OCI-LY7 (cell line): ENCODE results near the gene TRPV6. TPM values are rescaled to one million over a fixed set of nuclear protein-coding genes. Genes with fewer than 3 reads are reported as not detected.

Source experiments
- BruUV-seq: library from RNA; stranded (reverse); fragments of 400-500 nt; replicated peaks from 2 replicates; lab custom pipeline; 2021; lab: Mats Ljungman, UMichigan
- CTCF ChIA-PET: fragments of 300-600 bp; sonication (Branson Sonifier 250); formaldehyde crosslinking; loops from one replicate; lab custom pipeline; 2022; ENCODE audit warnings: antibody characterized with exemption; ENCODE audit not compliant: unreplicated experiment; lab: Charles Lee
- POLR2A ChIA-PET: fragments of 300-600 bp; sonication (Branson Sonifier 250); formaldehyde crosslinking; loops from one replicate; lab custom pipeline; 2022; ENCODE audit warnings: antibody characterized with exemption; lab: Charles Lee
- DNase-seq: peaks from one replicate; pipeline ENCODE4 v3.0.0-alpha.2; 2015; ENCODE audit warnings: low spot score
- H2AFZ ChIP-seq: fragments of 200-600 bp; sonication (generic), shearing (Covaris generic); 2 replicates; pipeline ENCODE4 v1.6.1; 2014; ENCODE audit warnings: mild to moderate bottlenecking, antibody characterized with exemption, low read length, moderate library complexity
- H3K27ac ChIP-seq: fragments of 200-600 bp; sonication (generic); 2 replicates; pipeline ENCODE4 v1.5.1; 2014; ENCODE audit warnings: mixed run types, low read depth, mild to moderate bottlenecking, moderate library complexity, low read length, inconsistent platforms; ENCODE audit not compliant: poor library complexity, severe bottlenecking
- H3K36me3 ChIP-seq: fragments of 200-600 bp; sonication (generic); 2 replicates; pipeline ENCODE4 v1.6.1; 2014; ENCODE audit warnings: mild to moderate bottlenecking, antibody characterized with exemption, low read length, moderate library complexity, mixed read lengths; ENCODE audit not compliant: insufficient read depth
- H3K4me1 ChIP-seq: fragments of 200-600 bp; sonication (generic); 2 replicates; pipeline ENCODE4 v1.5.1; 2014; ENCODE audit warnings: mild to moderate bottlenecking, low read length; ENCODE audit not compliant: insufficient read depth, poor library complexity, severe bottlenecking
- H3K4me2 ChIP-seq: fragments of 200-600 bp; sonication (generic); 2 replicates; pipeline ENCODE4 v1.6.1; 2014; ENCODE audit warnings: mild to moderate bottlenecking, low read length
- H3K4me3 ChIP-seq: fragments of 200-600 bp; sonication (generic); 2 replicates; pipeline ENCODE4 v1.5.1; 2014; ENCODE audit warnings: mild to moderate bottlenecking, low read depth, low read length; ENCODE audit not compliant: poor library complexity, severe bottlenecking
- H3K79me2 ChIP-seq: fragments of 200-600 bp; sonication (generic); 2 replicates; pipeline ENCODE4 v1.6.1; 2016; ENCODE audit warnings: low read depth, mild to moderate bottlenecking, low read length, moderate library complexity, mixed read lengths; ENCODE audit not compliant: insufficient read depth
- H3K9me2 ChIP-seq: fragments of 200-600 bp; sonication (generic); 2 replicates; pipeline ENCODE4 v1.6.1; 2016; ENCODE audit warnings: mild to moderate bottlenecking, low read length, mixed read lengths; ENCODE audit not compliant: insufficient read depth
- H3K9me3 ChIP-seq: fragments of 200-600 bp; sonication (generic); 2 replicates; pipeline ENCODE4 v1.6.1; 2014; ENCODE audit warnings: mild to moderate bottlenecking, mixed run types, low read length, mixed read lengths
- H4K20me1 ChIP-seq: fragments of 200-600 bp; sonication (generic); 2 replicates; pipeline ENCODE4 v1.6.1; 2014; ENCODE audit warnings: mild to moderate bottlenecking, antibody characterized with exemption, low read length, moderate library complexity, mixed read lengths; ENCODE audit not compliant: insufficient read depth
- EZH2phosphoT487 ChIP-seq: fragments of 200-600 bp; sonication (generic); IDR thresholded peaks from 2 replicates; pipeline ENCODE4 v1.6.1; 2018; ENCODE audit warnings: low read depth, borderline replicate concordance, mild to moderate bottlenecking, mixed run types, antibody characterized with exemption, low read length, moderate library complexity, mixed read lengths
- intact Hi-C: fragments of 100-400 bp; cut with micrococcal nuclease; formaldehyde crosslinking; loops from one replicate; pipeline ENCODE4 v1.10.0; 2022; ENCODE audit not compliant: unreplicated experiment
- total RNA-seq, 2 experiments: library from RNA; depleted of rRNA in 1 of 2; stranded (reverse); fragments of >200 nt in 1 of 2; shearing (Covaris generic) in 1 of 2; gene quantifications; 2 replicates each; pipeline ENCODE4 v1.2.3, GENCODE V29; 2014 to 2022
- TF ChIP-seq, protein P1 (sequence below): fragments of 200-600 bp; sonication (generic); conservative IDR thresholded peaks from 2 replicates; pipeline ENCODE4 v1.5.1; 2014; ENCODE audit warnings: mild to moderate bottlenecking, antibody characterized with exemption, low read length, moderate library complexity, mixed read lengths

Gene TRPV6
- total RNA-seq, 2 experiments from 2014 or later: not detected

DNA sequence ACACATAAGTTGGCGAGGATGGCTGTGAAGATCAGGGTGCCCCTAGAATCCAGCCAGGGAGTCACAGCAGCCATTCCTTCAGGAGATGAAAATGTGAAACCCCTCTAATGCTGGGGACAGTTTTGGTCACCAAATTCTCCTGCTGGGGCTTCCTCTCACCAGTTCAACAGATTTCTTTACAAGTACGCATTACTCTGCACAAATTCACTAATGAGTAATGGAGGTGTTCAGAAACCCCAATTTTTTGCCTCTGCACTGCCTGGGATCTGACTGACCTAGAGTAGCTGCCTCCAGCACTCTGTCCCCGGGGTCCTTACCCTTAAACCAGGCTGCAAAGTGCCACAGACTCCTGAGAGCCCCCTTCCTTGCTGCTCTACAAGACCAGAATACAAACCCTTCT lies 31.9 kb upstream of the TRPV6 start:
- DNase-seq: no peak
- Histone ChIP-seq H2AFZ (no peak overlapping the region), H4K20me1 (no peaks in the 10 kb centered on the region), H3K4me2 (no peak overlapping the region), H3K79me2 (no peaks in the 10 kb centered on the region), H3K4me1 (no peaks in the 10 kb centered on the region), H3K9me2 (no peaks in the 10 kb centered on the region), H3K9me3 (no peaks in the 10 kb centered on the region), H3K4me3 (no peak overlapping the region), H3K27ac (no peak overlapping the region), H3K36me3 (no peaks in the 10 kb centered on the region)
- intact Hi-C loops: no loop called here
- CTCF ChIA-PET: no interaction called here
- no TSS peak for BruUV-seq
- TF ChIP-seq EZH2phosphoT487: no peak
- TF ChIP-seq, protein P1, sequence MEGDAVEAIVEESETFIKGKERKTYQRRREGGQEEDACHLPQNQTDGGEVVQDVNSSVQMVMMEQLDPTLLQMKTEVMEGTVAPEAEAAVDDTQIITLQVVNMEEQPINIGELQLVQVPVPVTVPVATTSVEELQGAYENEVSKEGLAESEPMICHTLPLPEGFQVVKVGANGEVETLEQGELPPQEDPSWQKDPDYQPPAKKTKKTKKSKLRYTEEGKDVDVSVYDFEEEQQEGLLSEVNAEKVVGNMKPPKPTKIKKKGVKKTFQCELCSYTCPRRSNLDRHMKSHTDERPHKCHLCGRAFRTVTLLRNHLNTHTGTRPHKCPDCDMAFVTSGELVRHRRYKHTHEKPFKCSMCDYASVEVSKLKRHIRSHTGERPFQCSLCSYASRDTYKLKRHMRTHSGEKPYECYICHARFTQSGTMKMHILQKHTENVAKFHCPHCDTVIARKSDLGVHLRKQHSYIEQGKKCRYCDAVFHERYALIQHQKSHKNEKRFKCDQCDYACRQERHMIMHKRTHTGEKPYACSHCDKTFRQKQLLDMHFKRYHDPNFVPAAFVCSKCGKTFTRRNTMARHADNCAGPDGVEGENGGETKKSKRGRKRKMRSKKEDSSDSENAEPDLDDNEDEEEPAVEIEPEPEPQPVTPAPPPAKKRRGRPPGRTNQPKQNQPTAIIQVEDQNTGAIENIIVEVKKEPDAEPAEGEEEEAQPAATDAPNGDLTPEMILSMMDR: no peak
- POLR2A ChIA-PET: no interaction called here

DNA sequence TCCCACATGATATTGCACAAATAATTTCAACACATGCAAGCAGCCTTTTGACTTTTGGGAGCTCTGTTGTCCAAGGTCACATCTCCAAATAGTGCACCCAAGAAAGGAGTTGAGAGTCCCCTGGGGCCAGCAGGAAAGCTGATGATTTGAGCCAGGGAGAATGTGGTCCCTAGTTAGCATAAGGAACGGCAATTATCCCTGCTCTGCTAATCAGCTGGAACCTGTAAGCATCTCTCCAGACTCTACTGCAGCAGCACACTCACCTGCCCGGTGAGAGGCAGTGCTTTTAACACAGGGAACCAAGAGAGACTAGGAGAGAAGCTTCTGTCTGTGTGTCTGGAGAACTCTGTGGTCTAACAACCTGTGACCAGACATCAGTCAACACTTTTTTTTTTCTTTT lies 31.0 kb upstream of the TRPV6 start:
- no peak for DNase-seq
- no TSS peak for BruUV-seq
- CTCF ChIA-PET: no interaction called here
- H3K4me3 ChIP-seq: no peak overlapping the region
- H3K9me3 ChIP-seq: no peaks in the 10 kb centered on the region
- no peaks in the 10 kb centered on the region for H3K79me2 ChIP-seq
- no peaks in the 10 kb centered on the region for H3K4me1 ChIP-seq
- H3K27ac ChIP-seq: no peak overlapping the region
- intact Hi-C loops: no loop called here
- H3K4me2 ChIP-seq: no peak overlapping the region
- POLR2A ChIA-PET: interaction anchor here (0.6 to 1.5 kb wide), 2 partner anchors 11 to 1817 kb away, joined by 4 to 6 read pairs; no protein-coding TSS in a partner anchor
- no peaks in the 10 kb centered on the region for H3K36me3 ChIP-seq
- H4K20me1 ChIP-seq: no peaks in the 10 kb centered on the region
- no peak overlapping the region for H2AFZ ChIP-seq
- H3K9me2 ChIP-seq: no peaks in the 10 kb centered on the region
- TF ChIP-seq EZH2phosphoT487: no peak
- TF ChIP-seq, protein P1: no peak

DNA sequence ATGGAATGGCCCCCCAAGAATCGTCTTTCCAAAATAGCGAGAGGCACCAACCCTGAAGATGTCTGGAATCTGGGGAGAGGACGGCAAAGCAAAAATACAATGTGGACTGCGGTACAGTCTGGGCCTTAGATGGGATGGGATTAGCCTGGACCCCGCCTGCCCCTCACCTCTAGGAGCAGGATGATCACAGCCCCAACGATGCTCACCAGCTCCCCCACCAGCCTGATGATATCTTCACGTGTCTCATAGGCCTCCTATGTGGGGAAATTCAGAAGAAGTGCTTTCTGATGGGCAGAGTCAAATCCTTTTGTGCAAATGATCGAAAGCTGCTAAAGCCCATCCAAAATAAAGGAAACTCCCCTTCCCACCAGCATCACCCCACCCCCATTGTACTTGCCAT lies 29.8 kb upstream of the TRPV6 start:
- Histone ChIP-seq H3K4me1 (no peaks in the 10 kb centered on the region), H3K9me2 (no peaks in the 10 kb centered on the region), H3K36me3 (no peaks in the 10 kb centered on the region), H3K4me2 (no peak overlapping the region), H3K79me2 (no peaks in the 10 kb centered on the region), H3K9me3 (no peaks in the 10 kb centered on the region), H3K27ac (no peak overlapping the region), H4K20me1 (no peaks in the 10 kb centered on the region), H3K4me3 (no peak overlapping the region), H2AFZ (no peak overlapping the region)
- intact Hi-C loops: no loop called here
- DNase-seq: no peak
- BruUV-seq: no TSS peak
- ChIA-PET POLR2A (interaction anchor here (1.5 kb wide), 1 partner anchor 12 kb away, joined by 4 read pairs; no protein-coding TSS in a partner anchor), CTCF (no interaction called here)
- no peak for TF ChIP-seq EZH2phosphoT487
- TF ChIP-seq, protein P1: no peak
